HG03378 (cell line): Measurements from ENCODE around the gene HSF5.

Experiments
- ATAC-seq: cut with Tn5 transposase; IDR thresholded peaks from one replicate; pipeline ENCODE4 v1.9.1; 2021; ENCODE audit warnings: mild to moderate bottlenecking, moderate library complexity; ENCODE audit not compliant: unreplicated experiment

The HSF5 gene

GRCh38 chr17:58370716-58371115, 117.5 kb downstream of the HSF5 start:
- ATAC-seq = no peak

- ATAC-seq = no peak
Measured at GRCh38 chr17:58370309-58370708, 117.9 kb downstream of the HSF5 start.
